ENCODE measurements around the gene APBB2.

DNA sequence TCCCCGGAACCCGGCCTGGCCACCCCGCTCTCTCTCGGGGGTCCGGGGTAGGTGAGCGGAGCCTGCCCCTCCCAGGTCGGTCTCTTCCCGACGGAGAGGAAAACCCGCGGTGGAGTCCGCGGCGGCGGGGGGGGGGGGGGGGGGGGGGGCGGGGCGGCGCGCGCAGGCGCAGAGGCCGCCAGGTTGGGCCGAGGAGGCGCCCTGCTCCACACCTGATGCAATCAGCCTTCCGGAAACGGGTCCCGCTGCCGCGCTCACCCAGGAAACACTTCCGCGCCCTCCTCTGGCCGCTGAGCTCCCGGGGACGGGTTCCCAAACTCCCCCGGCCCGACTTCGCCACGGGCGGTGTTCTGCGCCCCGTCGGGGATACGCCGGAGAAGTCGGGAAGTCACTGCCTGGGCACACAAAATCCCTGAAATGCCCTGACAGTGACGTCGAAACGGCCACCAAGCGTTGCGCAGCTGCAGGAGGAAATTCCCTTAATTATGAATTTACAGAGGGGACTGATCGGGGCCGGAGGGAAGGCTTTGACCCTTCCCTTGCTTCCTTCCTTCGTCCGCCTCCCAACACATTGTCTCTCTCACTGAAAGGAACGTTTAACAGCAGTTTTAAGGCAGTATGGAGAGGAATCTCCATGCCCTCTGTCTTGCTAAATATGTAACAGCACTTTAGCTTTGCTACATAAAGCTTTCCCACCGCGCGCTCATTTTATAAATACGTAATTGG, 2.1 kb upstream of the APBB2 start:
- peak; percentile 23 to 37; a peak in 3 of 4 replicates for TF ChIP-seq CTCF (conservative IDR thresholded peaks at IDR 0.05; ENCODE audit: low read depth in 2 of 2)
- TF ChIP-seq STAT1 (IDR thresholded peaks at IDR 0.05; ENCODE audit: unreplicated experiment) = no peak
- TF ChIP-seq EZH2phosphoT487 (IDR thresholded peaks at IDR 0.05; ENCODE audit: unreplicated experiment) = no peak
- no peak for TF ChIP-seq EZH2 (IDR thresholded peaks at IDR 0.05; ENCODE audit: low read depth, unreplicated experiment)
- TF ChIP-seq POLR2AphosphoS5 (IDR thresholded peaks at IDR 0.05; ENCODE audit: low read depth) = peak; percentile 70
- TF ChIP-seq, protein P1, sequence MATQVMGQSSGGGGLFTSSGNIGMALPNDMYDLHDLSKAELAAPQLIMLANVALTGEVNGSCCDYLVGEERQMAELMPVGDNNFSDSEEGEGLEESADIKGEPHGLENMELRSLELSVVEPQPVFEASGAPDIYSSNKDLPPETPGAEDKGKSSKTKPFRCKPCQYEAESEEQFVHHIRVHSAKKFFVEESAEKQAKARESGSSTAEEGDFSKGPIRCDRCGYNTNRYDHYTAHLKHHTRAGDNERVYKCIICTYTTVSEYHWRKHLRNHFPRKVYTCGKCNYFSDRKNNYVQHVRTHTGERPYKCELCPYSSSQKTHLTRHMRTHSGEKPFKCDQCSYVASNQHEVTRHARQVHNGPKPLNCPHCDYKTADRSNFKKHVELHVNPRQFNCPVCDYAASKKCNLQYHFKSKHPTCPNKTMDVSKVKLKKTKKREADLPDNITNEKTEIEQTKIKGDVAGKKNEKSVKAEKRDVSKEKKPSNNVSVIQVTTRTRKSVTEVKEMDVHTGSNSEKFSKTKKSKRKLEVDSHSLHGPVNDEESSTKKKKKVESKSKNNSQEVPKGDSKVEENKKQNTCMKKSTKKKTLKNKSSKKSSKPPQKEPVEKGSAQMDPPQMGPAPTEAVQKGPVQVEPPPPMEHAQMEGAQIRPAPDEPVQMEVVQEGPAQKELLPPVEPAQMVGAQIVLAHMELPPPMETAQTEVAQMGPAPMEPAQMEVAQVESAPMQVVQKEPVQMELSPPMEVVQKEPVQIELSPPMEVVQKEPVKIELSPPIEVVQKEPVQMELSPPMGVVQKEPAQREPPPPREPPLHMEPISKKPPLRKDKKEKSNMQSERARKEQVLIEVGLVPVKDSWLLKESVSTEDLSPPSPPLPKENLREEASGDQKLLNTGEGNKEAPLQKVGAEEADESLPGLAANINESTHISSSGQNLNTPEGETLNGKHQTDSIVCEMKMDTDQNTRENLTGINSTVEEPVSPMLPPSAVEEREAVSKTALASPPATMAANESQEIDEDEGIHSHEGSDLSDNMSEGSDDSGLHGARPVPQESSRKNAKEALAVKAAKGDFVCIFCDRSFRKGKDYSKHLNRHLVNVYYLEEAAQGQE (IDR thresholded peaks at IDR 0.05; ENCODE audit: unreplicated experiment) = no peak
- no peak for TF ChIP-seq ZNF114 (CRISPR knock-in tag; IDR thresholded peaks at IDR 0.05)
- TF ChIP-seq JUNB (IDR thresholded peaks at IDR 0.05; ENCODE audit: unreplicated experiment) = no peak
- no peak for TF ChIP-seq NANOG (IDR thresholded peaks at IDR 0.05; ENCODE audit: borderline replicate concordance)
- TF ChIP-seq ZNF331 (CRISPR knock-in tag; IDR thresholded peaks at IDR 0.05; ENCODE audit: low read depth) = no peak
- peak; percentile 71 for TF ChIP-seq CREB1 (CRISPR knock-in tag; IDR thresholded peaks at IDR 0.05; ENCODE audit: low read depth)
- TF ChIP-seq, protein P2, sequence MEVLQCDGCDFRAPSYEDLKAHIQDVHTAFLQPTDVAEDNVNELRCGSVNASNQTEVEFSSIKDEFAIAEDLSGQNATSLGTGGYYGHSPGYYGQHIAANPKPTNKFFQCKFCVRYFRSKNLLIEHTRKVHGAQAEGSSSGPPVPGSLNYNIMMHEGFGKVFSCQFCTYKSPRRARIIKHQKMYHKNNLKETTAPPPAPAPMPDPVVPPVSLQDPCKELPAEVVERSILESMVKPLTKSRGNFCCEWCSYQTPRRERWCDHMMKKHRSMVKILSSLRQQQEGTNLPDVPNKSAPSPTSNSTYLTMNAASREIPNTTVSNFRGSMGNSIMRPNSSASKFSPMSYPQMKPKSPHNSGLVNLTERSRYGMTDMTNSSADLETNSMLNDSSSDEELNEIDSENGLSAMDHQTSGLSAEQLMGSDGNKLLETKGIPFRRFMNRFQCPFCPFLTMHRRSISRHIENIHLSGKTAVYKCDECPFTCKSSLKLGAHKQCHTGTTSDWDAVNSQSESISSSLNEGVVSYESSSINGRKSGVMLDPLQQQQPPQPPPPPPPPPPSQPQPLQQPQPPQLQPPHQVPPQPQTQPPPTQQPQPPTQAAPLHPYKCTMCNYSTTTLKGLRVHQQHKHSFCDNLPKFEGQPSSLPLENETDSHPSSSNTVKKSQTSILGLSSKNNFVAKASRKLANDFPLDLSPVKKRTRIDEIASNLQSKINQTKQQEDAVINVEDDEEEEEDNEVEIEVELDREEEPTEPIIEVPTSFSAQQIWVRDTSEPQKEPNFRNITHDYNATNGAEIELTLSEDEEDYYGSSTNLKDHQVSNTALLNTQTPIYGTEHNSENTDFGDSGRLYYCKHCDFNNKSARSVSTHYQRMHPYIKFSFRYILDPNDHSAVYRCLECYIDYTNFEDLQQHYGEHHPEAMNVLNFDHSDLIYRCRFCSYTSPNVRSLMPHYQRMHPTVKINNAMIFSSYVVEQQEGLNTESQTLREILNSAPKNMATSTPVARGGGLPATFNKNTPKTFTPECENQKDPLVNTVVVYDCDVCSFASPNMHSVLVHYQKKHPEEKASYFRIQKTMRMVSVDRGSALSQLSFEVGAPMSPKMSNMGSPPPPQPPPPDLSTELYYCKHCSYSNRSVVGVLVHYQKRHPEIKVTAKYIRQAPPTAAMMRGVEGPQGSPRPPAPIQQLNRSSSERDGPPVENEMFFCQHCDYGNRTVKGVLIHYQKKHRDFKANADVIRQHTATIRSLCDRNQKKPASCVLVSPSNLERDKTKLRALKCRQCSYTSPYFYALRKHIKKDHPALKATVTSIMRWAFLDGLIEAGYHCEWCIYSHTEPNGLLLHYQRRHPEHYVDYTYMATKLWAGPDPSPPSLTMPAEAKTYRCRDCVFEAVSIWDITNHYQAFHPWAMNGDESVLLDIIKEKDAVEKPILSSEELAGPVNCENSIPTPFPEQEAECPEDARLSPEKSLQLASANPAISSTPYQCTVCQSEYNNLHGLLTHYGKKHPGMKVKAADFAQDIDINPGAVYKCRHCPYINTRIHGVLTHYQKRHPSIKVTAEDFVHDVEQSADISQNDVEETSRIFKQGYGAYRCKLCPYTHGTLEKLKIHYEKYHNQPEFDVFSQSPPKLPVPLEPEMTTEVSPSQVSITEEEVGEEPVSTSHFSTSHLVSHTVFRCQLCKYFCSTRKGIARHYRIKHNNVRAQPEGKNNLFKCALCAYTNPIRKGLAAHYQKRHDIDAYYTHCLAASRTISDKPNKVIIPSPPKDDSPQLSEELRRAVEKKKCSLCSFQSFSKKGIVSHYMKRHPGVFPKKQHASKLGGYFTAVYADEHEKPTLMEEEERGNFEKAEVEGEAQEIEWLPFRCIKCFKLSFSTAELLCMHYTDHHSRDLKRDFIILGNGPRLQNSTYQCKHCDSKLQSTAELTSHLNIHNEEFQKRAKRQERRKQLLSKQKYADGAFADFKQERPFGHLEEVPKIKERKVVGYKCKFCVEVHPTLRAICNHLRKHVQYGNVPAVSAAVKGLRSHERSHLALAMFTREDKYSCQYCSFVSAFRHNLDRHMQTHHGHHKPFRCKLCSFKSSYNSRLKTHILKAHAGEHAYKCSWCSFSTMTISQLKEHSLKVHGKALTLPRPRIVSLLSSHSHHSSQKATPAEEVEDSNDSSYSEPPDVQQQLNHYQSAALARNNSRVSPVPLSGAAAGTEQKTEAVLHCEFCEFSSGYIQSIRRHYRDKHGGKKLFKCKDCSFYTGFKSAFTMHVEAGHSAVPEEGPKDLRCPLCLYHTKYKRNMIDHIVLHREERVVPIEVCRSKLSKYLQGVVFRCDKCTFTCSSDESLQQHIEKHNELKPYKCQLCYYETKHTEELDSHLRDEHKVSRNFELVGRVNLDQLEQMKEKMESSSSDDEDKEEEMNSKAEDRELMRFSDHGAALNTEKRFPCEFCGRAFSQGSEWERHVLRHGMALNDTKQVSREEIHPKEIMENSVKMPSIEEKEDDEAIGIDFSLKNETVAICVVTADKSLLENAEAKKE (CRISPR knock-in tag; IDR thresholded peaks at IDR 0.05) = no peak
- TF ChIP-seq, protein P3, sequence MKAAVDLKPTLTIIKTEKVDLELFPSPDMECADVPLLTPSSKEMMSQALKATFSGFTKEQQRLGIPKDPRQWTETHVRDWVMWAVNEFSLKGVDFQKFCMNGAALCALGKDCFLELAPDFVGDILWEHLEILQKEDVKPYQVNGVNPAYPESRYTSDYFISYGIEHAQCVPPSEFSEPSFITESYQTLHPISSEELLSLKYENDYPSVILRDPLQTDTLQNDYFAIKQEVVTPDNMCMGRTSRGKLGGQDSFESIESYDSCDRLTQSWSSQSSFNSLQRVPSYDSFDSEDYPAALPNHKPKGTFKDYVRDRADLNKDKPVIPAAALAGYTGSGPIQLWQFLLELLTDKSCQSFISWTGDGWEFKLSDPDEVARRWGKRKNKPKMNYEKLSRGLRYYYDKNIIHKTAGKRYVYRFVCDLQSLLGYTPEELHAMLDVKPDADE (IDR thresholded peaks at IDR 0.05) = peak; percentile 77; the same call in 1 of the 2 replicates
